ENCODE results near the gene MFN2. TPM values are rescaled to one million over a fixed set of nuclear protein-coding genes. Genes with fewer than 3 reads are reported as not detected.
A peak's percentile ranks its signal among the peaks of the same experiment; 100 is the strongest.

MFN2 gene
- polyA plus RNA-seq, 3 donors from 2014 or later = 34.9 to 55.9 (median 37.7) TPM

GRCh38 chr1:11946647-11947046, 33.6 kb upstream of the MFN2 start:
- peaks cover 4 to 17% (median 11%) of the 10 kb centered on the region in 3 donors for H3K36me3 Mint-ChIP-seq
- peak overlapping the region in 4 of 6 donors; percentile 41 to 75 (median 51) for H3K27ac Mint-ChIP-seq
- peaks cover 7 to 10% of the 10 kb centered on the region in 2 donors for H3K4me1 Mint-ChIP-seq
- peaks cover 0 to 3% (median 0%) of the 10 kb centered on the region in 3 donors for H3K27me3 Mint-ChIP-seq (ENCODE audit: low read depth in 3 of 3)
- H3K9me3 Mint-ChIP-seq = no peaks in the 10 kb centered on the region
- DNase-seq = no peak
- H3K4me3 Mint-ChIP-seq = no peak overlapping the region

- no peak for DNase-seq
- H3K27ac Mint-ChIP-seq = peak overlapping the region in 3 of 6 donors; percentile 10 to 79 (median 75)
Observed at GRCh38 chr1:11948822-11949458, 31.3 kb upstream of the MFN2 start.

GRCh38 chr1:11951901-11952300, 28.3 kb upstream of the MFN2 start:
- DNase-seq = no peak
- H3K4me3 Mint-ChIP-seq = peak overlapping the region in 4 of 5 donors; percentile 29 to 84 (median 60)
- peaks cover 0 to 4% (median 3%) of the 10 kb centered on the region in 3 donors for H3K27me3 Mint-ChIP-seq (ENCODE audit: low read depth in 3 of 3)
- H3K27ac Mint-ChIP-seq = peak overlapping the region; percentile 80 to 96 (median 88)
- no peaks in the 10 kb centered on the region for H3K9me3 Mint-ChIP-seq
- H3K36me3 Mint-ChIP-seq = peaks cover 4 to 15% (median 4%) of the 10 kb centered on the region in 3 donors
- H3K4me1 Mint-ChIP-seq = peaks cover 20 to 28% of the 10 kb centered on the region in 2 donors

More at GRCh38 chr1:11948822-11949458, 31.3 kb upstream of the MFN2 start:
- H3K27me3 Mint-ChIP-seq (ENCODE audit: low read depth in 3 of 3) = peaks cover 0 to 4% (median 3%) of the 10 kb centered on the region in 3 donors
- no peaks in the 10 kb centered on the region for H3K9me3 Mint-ChIP-seq
- peaks cover 20 to 21% of the 10 kb centered on the region in 2 donors for H3K4me1 Mint-ChIP-seq
- peaks cover 4 to 20% (median 11%) of the 10 kb centered on the region in 3 donors for H3K36me3 Mint-ChIP-seq
- peak overlapping the region in 1 of 5 donors; percentile 21 for H3K4me3 Mint-ChIP-seq

- peak; percentile 62 to 80 (median 64) for DNase-seq
- Mint-ChIP-seq H3K27me3 (ENCODE audit: low read depth in 3 of 3) (peaks cover 0 to 4% (median 3%) of the 10 kb centered on the region in 3 donors), H3K36me3 (peaks cover 8 to 20% (median 9%) of the 10 kb centered on the region in 3 donors), H3K9me3 (no peaks in the 10 kb centered on the region), H3K4me1 (peaks cover 25 to 28% of the 10 kb centered on the region in 2 donors), H3K27ac (peak overlapping the region; percentile 80 to 96 (median 88)), H3K4me3 (peak overlapping the region; percentile 56 to 84 (median 63))
Observed at GRCh38 chr1:11952455-11953109, 27.7 kb upstream of the MFN2 start.

GRCh38 chr1:11955221-11955620, 25.0 kb upstream of the MFN2 start:
- Mint-ChIP-seq H3K4me1 (peaks cover 20 to 25% of the 10 kb centered on the region in 2 donors), H3K27me3 (ENCODE audit: low read depth in 3 of 3) (peaks cover 2 to 4% (median 3%) of the 10 kb centered on the region in 3 donors), H3K4me3 (peak overlapping the region; percentile 24 to 85 (median 65)), H3K9me3 (no peaks in the 10 kb centered on the region), H3K36me3 (peaks cover 6 to 14% (median 8%) of the 10 kb centered on the region in 3 donors), H3K27ac (peak overlapping the region; percentile 62 to 95 (median 80))
- peak; percentile 32 to 40 (median 40) for DNase-seq

- DNase-seq = no peak
- H3K36me3 Mint-ChIP-seq = peaks cover 4 to 8% (median 8%) of the 10 kb centered on the region in 3 donors
- peaks cover 0 to 4% (median 2%) of the 10 kb centered on the region in 3 donors for H3K27me3 Mint-ChIP-seq (ENCODE audit: low read depth in 3 of 3)
- peak overlapping the region in 1 of 5 donors; percentile 45 for H3K4me3 Mint-ChIP-seq
- H3K27ac Mint-ChIP-seq = peak overlapping the region in 5 of 6 donors; percentile 4 to 86 (median 69)
- no peaks in the 10 kb centered on the region for H3K9me3 Mint-ChIP-seq
- H3K4me1 Mint-ChIP-seq = peaks cover 13 to 17% of the 10 kb centered on the region in 2 donors
Observed at GRCh38 chr1:11957398-11957797, 22.8 kb upstream of the MFN2 start.

GRCh38 chr1:11957897-11958296, 22.3 kb upstream of the MFN2 start:
- H3K27me3 Mint-ChIP-seq (ENCODE audit: low read depth in 3 of 3) = peaks cover 0 to 2% (median 2%) of the 10 kb centered on the region in 3 donors
- peak overlapping the region in 2 of 6 donors; percentile 23 to 45 for H3K27ac Mint-ChIP-seq
- no peaks in the 10 kb centered on the region for H3K9me3 Mint-ChIP-seq
- H3K4me1 Mint-ChIP-seq = peaks cover 8 to 12% of the 10 kb centered on the region in 2 donors
- H3K36me3 Mint-ChIP-seq = peaks cover 4 to 8% (median 8%) of the 10 kb centered on the region in 3 donors
- no peak for DNase-seq
- H3K4me3 Mint-ChIP-seq = no peak overlapping the region

- Mint-ChIP-seq H3K36me3 (peaks cover 4 to 16% (median 12%) of the 10 kb centered on the region in 3 donors), H3K4me1 (peaks cover 2 to 8% of the 10 kb centered on the region in 2 donors), H3K27ac (peak overlapping the region in 3 of 6 donors; percentile 34 to 65 (median 48)), H3K9me3 (no peaks in the 10 kb centered on the region), H3K27me3 (ENCODE audit: low read depth in 3 of 3) (peaks cover 0 to 4% (median 0%) of the 10 kb centered on the region in 3 donors), H3K4me3 (no peak overlapping the region)
- DNase-seq = no peak
Observed at GRCh38 chr1:11960276-11960675, 20.0 kb upstream of the MFN2 start.

- Mint-ChIP-seq H3K27me3 (ENCODE audit: low read depth in 3 of 3) (peaks cover 0 to 4% (median 0%) of the 10 kb centered on the region in 3 donors), H3K36me3 (peaks cover 4 to 16% (median 13%) of the 10 kb centered on the region in 3 donors), H3K4me3 (no peak overlapping the region), H3K4me1 (peaks cover 0 to 6% of the 10 kb centered on the region in 2 donors), H3K9me3 (no peaks in the 10 kb centered on the region), H3K27ac (peak overlapping the region in 4 of 6 donors; percentile 34 to 64 (median 42))
- DNase-seq = no peak
Observed at GRCh38 chr1:11960715-11961114, 19.5 kb upstream of the MFN2 start.

GRCh38 chr1:11961230-11961629, 19.0 kb upstream of the MFN2 start:
- no peak for DNase-seq
- Mint-ChIP-seq H3K27me3 (ENCODE audit: low read depth in 3 of 3) (peaks cover 0 to 4% (median 0%) of the 10 kb centered on the region in 3 donors), H3K36me3 (peaks cover 4 to 16% (median 15%) of the 10 kb centered on the region in 3 donors), H3K27ac (peak overlapping the region in 1 of 6 donors; percentile 34), H3K4me1 (peaks cover 0 to 6% of the 10 kb centered on the region in 2 donors), H3K4me3 (no peak overlapping the region), H3K9me3 (no peaks in the 10 kb centered on the region)

GRCh38 chr1:11963622-11964021, 16.6 kb upstream of the MFN2 start:
- H3K36me3 Mint-ChIP-seq = peaks cover 4 to 14% (median 8%) of the 10 kb centered on the region in 3 donors
- no peak for DNase-seq
- peak overlapping the region in 2 of 6 donors; percentile 24 to 69 for H3K27ac Mint-ChIP-seq
- H3K4me1 Mint-ChIP-seq = peaks cover 3 to 6% of the 10 kb centered on the region in 2 donors
- no peaks in the 10 kb centered on the region for H3K9me3 Mint-ChIP-seq
- H3K27me3 Mint-ChIP-seq (ENCODE audit: low read depth in 3 of 3) = peaks cover 0 to 2% (median 0%) of the 10 kb centered on the region in 3 donors
- H3K4me3 Mint-ChIP-seq = no peak overlapping the region

GRCh38 chr1:11964656-11965055, 15.6 kb upstream of the MFN2 start:
- Mint-ChIP-seq H3K4me1 (peaks cover 3 to 6% of the 10 kb centered on the region in 2 donors), H3K36me3 (peaks cover 4 to 14% (median 7%) of the 10 kb centered on the region in 3 donors), H3K27ac (no peak overlapping the region), H3K4me3 (no peak overlapping the region), H3K9me3 (no peaks in the 10 kb centered on the region), H3K27me3 (ENCODE audit: low read depth in 3 of 3) (peaks cover 0 to 2% (median 0%) of the 10 kb centered on the region in 3 donors)
- no peak for DNase-seq

GRCh38 chr1:11967028-11967547, 13.2 kb upstream of the MFN2 start:
- H3K27ac Mint-ChIP-seq = peak overlapping the region in 4 of 6 donors; percentile 1 to 74 (median 32)
- peaks cover 0 to 2% (median 0%) of the 10 kb centered on the region in 3 donors for H3K27me3 Mint-ChIP-seq (ENCODE audit: low read depth in 3 of 3)
- peak in 1 of 3 donors; percentile 52 for DNase-seq
- H3K4me1 Mint-ChIP-seq = peaks cover 5 to 6% of the 10 kb centered on the region in 2 donors
- no peak overlapping the region for H3K4me3 Mint-ChIP-seq
- no peaks in the 10 kb centered on the region for H3K9me3 Mint-ChIP-seq
- H3K36me3 Mint-ChIP-seq = peaks cover 6 to 11% (median 7%) of the 10 kb centered on the region in 3 donors
